Osteoblast (primary cell): Measurements from ENCODE around the gene GRHL3. TPM values are rescaled to one million over a fixed set of nuclear protein-coding genes. Genes with fewer than 3 reads are reported as not detected.

Experiments
- DNase-seq: peaks from one replicate; pipeline ENCODE4 v3.0.0; 2011; ENCODE audit warnings: low spot score, mixed read lengths; ENCODE audit not compliant: insufficient read length; ENCODE audit errors: missing footprints
- H2AFZ ChIP-seq: 2 replicates; pipeline ENCODE4 v1.6.0; 2011; ENCODE audit warnings: mild to moderate bottlenecking, low read length
- H3K27ac ChIP-seq: 2 replicates; pipeline ENCODE4 v1.5.1; 2011; ENCODE audit warnings: mild to moderate bottlenecking, low read depth, low read length, moderate library complexity
- H3K27me3 ChIP-seq: 2 replicates; pipeline ENCODE4 v1.6.0; 2012; ENCODE audit warnings: mild to moderate bottlenecking, control low read depth, inconsistent platforms, low read length, moderate library complexity; ENCODE audit not compliant: insufficient read depth
- H3K36me3 ChIP-seq: 2 replicates; pipeline ENCODE4 v1.5.1; 2011; ENCODE audit warnings: mild to moderate bottlenecking, low read length, control low read depth, moderate library complexity; ENCODE audit not compliant: insufficient read depth
- H3K4me1 ChIP-seq: 2 replicates; pipeline ENCODE4 v1.5.1; 2011; ENCODE audit warnings: mild to moderate bottlenecking, low read length, control low read depth, moderate library complexity; ENCODE audit not compliant: insufficient read depth
- H3K4me2 ChIP-seq: 2 replicates; pipeline ENCODE4 v1.6.0; 2011; ENCODE audit warnings: mild to moderate bottlenecking, low read length; ENCODE audit not compliant: insufficient read depth
- H3K4me3 ChIP-seq: fragments of 200-600 bp; sonication (generic); 3 replicates; pipeline ENCODE4 v1.5.1; 2012; ENCODE audit warnings: mild to moderate bottlenecking, low read length, inconsistent platforms; ENCODE audit not compliant: insufficient read depth
- H3K79me2 ChIP-seq: 2 replicates; pipeline ENCODE4 v1.6.0; 2012; ENCODE audit warnings: mild to moderate bottlenecking, low read length, control low read depth, inconsistent platforms; ENCODE audit not compliant: insufficient read depth
- H3K9me3 ChIP-seq: 2 replicates; pipeline ENCODE4 v1.5.1; 2011; ENCODE audit warnings: low read depth, low read length, control low read depth
- H4K20me1 ChIP-seq: 2 replicates; pipeline ENCODE4 v1.6.0; 2012; ENCODE audit warnings: mild to moderate bottlenecking, low read length, control low read depth; ENCODE audit not compliant: insufficient read depth
- total RNA-seq: library from RNA; depleted of rRNA; stranded (reverse); fragments of >200 nt; gene quantifications from 2 replicates; pipeline ENCODE4 v1.2.3, GENCODE V29; 2012
- TF ChIP-seq, protein P1 (sequence below): IDR thresholded peaks from 2 replicates; pipeline ENCODE4 v1.5.1; 2011; ENCODE audit warnings: mild to moderate bottlenecking, low read depth, low read length, moderate library complexity; ENCODE audit errors: extremely low read depth

The GRHL3 gene
- total RNA-seq, 1 donor: not detected

DNA sequence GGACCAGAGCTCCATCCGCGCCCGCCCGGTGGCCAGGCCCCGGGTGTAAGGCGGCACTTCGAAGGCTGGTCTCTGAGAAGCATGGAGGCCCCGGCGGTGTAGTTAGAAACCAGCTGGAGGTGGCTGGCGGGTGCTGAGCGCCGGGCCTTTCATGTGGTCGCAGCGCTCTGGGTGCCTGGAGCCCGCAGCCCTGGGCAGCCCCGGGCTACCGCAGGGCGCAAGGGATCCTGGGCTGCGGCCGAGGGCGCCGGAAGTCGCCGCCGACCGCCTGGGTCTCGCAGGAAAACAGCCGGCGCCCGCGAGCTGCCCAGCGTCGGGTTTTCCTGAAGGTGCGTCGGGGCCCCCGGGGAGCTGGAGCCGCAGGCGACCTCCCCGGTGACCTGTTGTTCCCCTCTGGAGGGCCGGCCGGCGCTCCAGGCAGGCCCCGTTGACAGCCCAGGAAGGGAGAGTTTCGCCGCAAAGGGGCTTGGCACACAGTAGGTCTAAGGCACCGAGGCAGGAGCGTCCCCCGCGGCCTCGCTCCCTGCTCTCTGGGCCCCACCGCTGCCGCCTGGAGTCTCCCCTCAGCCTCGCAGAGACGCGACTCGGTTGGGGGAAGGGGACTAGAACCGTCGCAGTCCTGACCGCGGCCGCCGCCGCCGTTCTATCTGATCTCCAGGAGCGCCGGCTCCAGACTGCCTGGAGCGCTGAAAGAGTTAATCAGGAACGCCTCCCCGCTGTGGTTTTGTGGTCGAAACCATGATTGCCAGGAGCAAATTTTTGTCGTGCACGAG, 2.7 kb downstream of the GRHL3 start:
- peak overlapping the region; percentile 74 for H3K4me3 ChIP-seq
- peaks cover 17% of the 10 kb centered on the region for H3K27me3 ChIP-seq
- TF ChIP-seq, protein P1, sequence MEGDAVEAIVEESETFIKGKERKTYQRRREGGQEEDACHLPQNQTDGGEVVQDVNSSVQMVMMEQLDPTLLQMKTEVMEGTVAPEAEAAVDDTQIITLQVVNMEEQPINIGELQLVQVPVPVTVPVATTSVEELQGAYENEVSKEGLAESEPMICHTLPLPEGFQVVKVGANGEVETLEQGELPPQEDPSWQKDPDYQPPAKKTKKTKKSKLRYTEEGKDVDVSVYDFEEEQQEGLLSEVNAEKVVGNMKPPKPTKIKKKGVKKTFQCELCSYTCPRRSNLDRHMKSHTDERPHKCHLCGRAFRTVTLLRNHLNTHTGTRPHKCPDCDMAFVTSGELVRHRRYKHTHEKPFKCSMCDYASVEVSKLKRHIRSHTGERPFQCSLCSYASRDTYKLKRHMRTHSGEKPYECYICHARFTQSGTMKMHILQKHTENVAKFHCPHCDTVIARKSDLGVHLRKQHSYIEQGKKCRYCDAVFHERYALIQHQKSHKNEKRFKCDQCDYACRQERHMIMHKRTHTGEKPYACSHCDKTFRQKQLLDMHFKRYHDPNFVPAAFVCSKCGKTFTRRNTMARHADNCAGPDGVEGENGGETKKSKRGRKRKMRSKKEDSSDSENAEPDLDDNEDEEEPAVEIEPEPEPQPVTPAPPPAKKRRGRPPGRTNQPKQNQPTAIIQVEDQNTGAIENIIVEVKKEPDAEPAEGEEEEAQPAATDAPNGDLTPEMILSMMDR: no peak
- no peaks in the 10 kb centered on the region for H4K20me1 ChIP-seq
- H3K9me3 ChIP-seq: no peaks in the 10 kb centered on the region
- no peaks in the 10 kb centered on the region for H3K79me2 ChIP-seq
- H3K27ac ChIP-seq: no peak overlapping the region
- peak; percentile 94 for DNase-seq
- peaks cover 14% of the 10 kb centered on the region for H3K4me1 ChIP-seq
- H3K4me2 ChIP-seq: peak overlapping the region; percentile 87
- H3K36me3 ChIP-seq: no peaks in the 10 kb centered on the region
- peak overlapping the region; percentile 79 for H2AFZ ChIP-seq

DNA sequence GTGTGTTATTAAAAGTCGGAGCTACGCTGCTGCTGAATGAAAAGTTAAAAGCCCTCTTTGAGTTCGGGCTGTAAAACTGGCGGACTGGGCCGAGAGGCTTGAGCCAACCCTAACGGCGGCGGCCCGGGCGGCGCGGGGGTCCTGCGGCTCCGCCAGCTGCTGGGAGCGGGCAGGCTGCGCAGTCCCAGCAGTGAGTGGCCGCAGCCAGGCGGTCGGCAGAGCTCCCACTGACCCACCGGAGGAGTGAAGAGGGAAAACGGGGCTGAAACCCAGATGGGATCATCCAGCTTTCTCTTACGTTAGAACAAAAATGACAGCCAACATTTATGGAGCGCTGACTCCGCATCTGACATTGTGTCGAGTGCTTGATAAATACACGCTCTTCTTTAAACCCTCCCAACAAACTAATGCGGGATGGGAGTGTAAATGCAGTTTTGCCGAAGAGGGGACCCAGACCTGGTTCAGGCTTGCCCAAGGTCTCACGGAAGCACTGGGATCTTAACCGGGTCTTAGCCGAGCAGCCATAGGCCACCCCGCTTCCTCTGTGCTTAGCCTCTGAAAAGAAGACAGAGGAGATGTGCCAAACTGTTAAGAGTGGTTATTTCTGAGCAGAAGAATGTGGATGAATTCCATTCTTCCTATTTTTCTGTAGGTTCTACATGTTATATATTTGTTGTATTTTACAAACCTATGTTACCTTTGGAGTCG, 3.5 kb downstream of the GRHL3 start:
- DNase-seq: no peak

DNA sequence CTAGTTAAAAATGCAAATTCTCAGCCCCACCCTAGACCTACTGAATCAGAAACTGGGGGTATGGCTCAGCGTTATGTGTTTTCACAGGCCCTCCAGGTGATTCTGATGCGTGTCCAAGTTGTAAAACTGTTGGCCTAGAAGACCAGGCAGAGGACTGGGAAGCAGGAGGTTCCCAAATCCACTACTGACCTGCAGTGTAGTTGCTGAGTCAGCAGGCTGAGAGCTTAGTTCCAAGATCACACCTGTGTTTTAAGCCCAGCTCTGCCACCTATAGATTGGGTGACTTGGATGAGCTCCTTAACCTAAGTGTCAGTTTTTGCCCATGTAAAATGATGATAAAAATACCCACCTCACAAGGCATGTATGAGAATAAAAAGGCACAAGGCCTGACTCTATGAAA, 4.1 kb downstream of the GRHL3 start:
- Histone ChIP-seq H3K27me3 (peaks cover 17% of the 10 kb centered on the region), H3K4me2 (no peak overlapping the region)

More for the DNA sequence above, 3.5 kb downstream of the GRHL3 start:
- H3K4me3 ChIP-seq: peak overlapping the region; percentile 74
- TF ChIP-seq, protein P1: no peak
- H4K20me1 ChIP-seq: no peaks in the 10 kb centered on the region
- H3K4me2 ChIP-seq: peak overlapping the region; percentile 87
- no peaks in the 10 kb centered on the region for H3K9me3 ChIP-seq
- H3K27ac ChIP-seq: no peak overlapping the region
- H3K36me3 ChIP-seq: no peaks in the 10 kb centered on the region
- H3K27me3 ChIP-seq: peaks cover 17% of the 10 kb centered on the region
- peak overlapping the region; percentile 79 for H2AFZ ChIP-seq
- peaks cover 17% of the 10 kb centered on the region for H3K4me1 ChIP-seq
- H3K79me2 ChIP-seq: no peaks in the 10 kb centered on the region

More for the DNA sequence above, 4.1 kb downstream of the GRHL3 start:
- Histone ChIP-seq H2AFZ (no peak overlapping the region), H3K9me3 (no peaks in the 10 kb centered on the region), H4K20me1 (no peaks in the 10 kb centered on the region), H3K36me3 (no peaks in the 10 kb centered on the region), H3K4me3 (no peak overlapping the region), H3K4me1 (peaks cover 23% of the 10 kb centered on the region), H3K27ac (no peak overlapping the region), H3K79me2 (no peaks in the 10 kb centered on the region)
- peak; percentile 59 for DNase-seq
- TF ChIP-seq, protein P1: no peak
